Lung (tissue), 12 donors: ENCODE results near the gene HSF5. TPM values are rescaled to one million over a fixed set of nuclear protein-coding genes. Genes with fewer than 3 reads are reported as not detected.

Experiments used
- ATAC-seq: fragments of 200-7000 bp; cut with Tn5 transposase; one replicate; pipeline ENCODE4 v1.9.1; 2020; ENCODE audit warnings: moderate number of reproducible peaks; ENCODE audit not compliant: insufficient read depth, low FRiP score
- DNase-seq, 3 donors: peaks; one replicate each; pipeline ENCODE4 v3.0.0-alpha.2; 2013 to 2017
- H3K27ac ChIP-seq, 2 donors: one replicate each; pipeline ENCODE4 v1.5.1; 2013; ENCODE audit warnings: mild to moderate bottlenecking in 2 of 2, moderate library complexity in 2 of 2, control low read depth in 1 of 2, inconsistent platforms in 1 of 2, low read depth in 1 of 2, low read length in 1 of 2
- H3K27me3 ChIP-seq, 3 donors: one replicate each; pipeline ENCODE4 v1.5.1; 2013; ENCODE audit warnings: low read length in 2 of 3; ENCODE audit not compliant: control insufficient read depth in 3 of 3, insufficient read depth in 3 of 3
- H3K36me3 ChIP-seq, 4 donors: one replicate each; pipeline ENCODE4 v1.5.1; 2013; ENCODE audit warnings: low read length in 4 of 4, mild to moderate bottlenecking in 1 of 4, moderate library complexity in 1 of 4; ENCODE audit not compliant: control insufficient read depth in 4 of 4, insufficient read depth in 4 of 4
- H3K4me1 ChIP-seq, 5 donors: one replicate each; pipeline ENCODE4 v1.5.1; 2013; ENCODE audit warnings: low read length in 5 of 5, mild to moderate bottlenecking in 2 of 5, moderate library complexity in 1 of 5; ENCODE audit not compliant: control insufficient read depth in 5 of 5, insufficient read depth in 5 of 5
- H3K4me3 ChIP-seq: one replicate; pipeline ENCODE4 v1.5.1; 2013; ENCODE audit warnings: mild to moderate bottlenecking, control low read depth, moderate library complexity
- H3K9ac ChIP-seq, 2 donors: one replicate each; pipeline ENCODE4 v1.5.1; 2013; ENCODE audit warnings: low read length in 2 of 2, control low read depth in 1 of 2; ENCODE audit not compliant: insufficient read depth in 1 of 2
- H3K9me3 ChIP-seq, 4 donors: one replicate each; pipeline ENCODE4 v1.5.1; 2013; ENCODE audit warnings: low read length in 3 of 4, mild to moderate bottlenecking in 1 of 4, moderate library complexity in 1 of 4; ENCODE audit not compliant: control insufficient read depth in 4 of 4, insufficient read depth in 3 of 4
- CTCF ChIP-seq: IDR thresholded peaks from 2 replicates; pipeline ENCODE4 v1.5.1; 2012; ENCODE audit warnings: mild to moderate bottlenecking; ENCODE audit errors: control extremely low read depth, extremely low read depth
- WGBS, 2 donors: extraction: QIAGEN DNeasy Blood & Tissue Kit; methylation state at CpG; one replicate each; pipeline ENCODE4 v1.1.7; 2013; 5-methylcytosine and 5-hydroxymethylcytosine counted together
- polyA plus RNA-seq, 2 donors: library from polyadenylated mRNA; stranded (reverse); fragments of 200-250 nt; gene quantifications; one replicate each; pipeline ENCODE4 v1.2.1, GENCODE V29; 2013
- total RNA-seq, 2 donors: library from RNA; depleted of rRNA in 1 of 2; stranded (reverse); fragments of >200 nt in 1 of 2; gene quantifications; one replicate each; pipeline ENCODE4 v1.2.1, GENCODE V29; 2014 to 2021
- donor health status: control.
- donor health status: control.
- donor health status: Bipolar disorder and iron deficiency.
- donor health status: healthy.
- donor health status: DM: yes; HTN: yes; CAD: no.

Gene HSF5
- total and polyA plus RNA-seq, 4 donors: 0.02 to 0.17 (median 0.08) TPM

GRCh38 chr17:58413684-58414083 is 74.5 kb downstream of the HSF5 start:
- TF ChIP-seq CTCF: no peak
- peak overlapping the region in 1 of 2 donors; percentile 79 for H3K9ac ChIP-seq
- H3K27me3 ChIP-seq: no peaks in the 10 kb centered on the region
- H3K36me3 ChIP-seq: no peaks in the 10 kb centered on the region
- H3K9me3 ChIP-seq: no peaks in the 10 kb centered on the region
- ATAC-seq: no peak
- no peak overlapping the region for H3K4me3 ChIP-seq
- H3K4me1 ChIP-seq: peaks cover 0 to 60% (median 6%) of the 10 kb centered on the region in 5 donors
- WGBS, 2 donors: 48 to 69% methylated on average over 2 of the region's 2 CpGs
- no peak overlapping the region for H3K27ac ChIP-seq
- DNase-seq: peak in 2 of 3 donors; percentile 59 to 60

- no peak for TF ChIP-seq CTCF
- Histone ChIP-seq H3K27me3 (no peaks in the 10 kb centered on the region), H3K36me3 (no peaks in the 10 kb centered on the region), H3K9ac (peak overlapping the region in 1 of 2 donors; percentile 79), H3K4me3 (no peak overlapping the region), H3K9me3 (no peaks in the 10 kb centered on the region), H3K27ac (no peak overlapping the region), H3K4me1 (peaks cover 0 to 60% (median 6%) of the 10 kb centered on the region in 5 donors)
- ATAC-seq: no peak
- DNase-seq: peak in 2 of 3 donors; percentile 61 to 63
- WGBS, 2 donors: 54 to 80% methylated on average over 3 of the region's 3 CpGs
Measured at GRCh38 chr17:58412961-58413586, 75.1 kb downstream of the HSF5 start.

GRCh38 chr17:58412064-58412703 is 76.0 kb downstream of the HSF5 start:
- no peaks in the 10 kb centered on the region for H3K27me3 ChIP-seq
- TF ChIP-seq CTCF: no peak
- H3K4me3 ChIP-seq: no peak overlapping the region
- no peak for DNase-seq
- no peaks in the 10 kb centered on the region for H3K9me3 ChIP-seq
- H3K9ac ChIP-seq: peak overlapping the region in 1 of 2 donors; percentile 16
- WGBS, 2 donors: 96 to 97% methylated on average over 1 of the region's 1 CpG
- no peak for ATAC-seq
- no peaks in the 10 kb centered on the region for H3K36me3 ChIP-seq
- H3K27ac ChIP-seq: no peak overlapping the region
- peaks cover 0 to 60% (median 6%) of the 10 kb centered on the region in 5 donors for H3K4me1 ChIP-seq
